GM19395 (cell line): ENCODE measurements around the gene CFL1.

Experiments used
- ATAC-seq: cut with Tn5 transposase; IDR thresholded peaks from one replicate; pipeline ENCODE4 v1.9.1; 2021; ENCODE audit warnings: mild to moderate bottlenecking, moderate library complexity; ENCODE audit not compliant: unreplicated experiment

Gene CFL1

DNA sequence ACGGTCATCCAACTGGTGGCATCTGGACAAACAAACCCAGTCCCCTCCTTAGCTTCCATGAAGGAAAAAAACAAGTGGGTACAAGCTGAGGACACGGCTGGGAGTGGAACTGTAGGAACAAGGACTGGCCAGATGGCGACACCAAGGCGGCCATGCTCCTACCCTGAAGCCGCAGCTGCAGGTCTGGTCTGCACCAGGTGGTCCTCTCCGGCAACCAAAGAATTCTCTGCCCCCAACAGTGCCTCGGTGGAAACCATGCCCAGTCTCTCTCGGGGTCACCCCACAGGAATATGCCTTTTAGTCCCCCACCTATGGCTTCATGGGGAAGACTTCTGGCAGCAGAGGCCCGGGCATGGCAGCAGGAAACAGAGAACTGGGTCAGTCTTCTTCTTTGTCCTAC lies 48.5 kb downstream of the CFL1 start:
- ATAC-seq = no peak

DNA sequence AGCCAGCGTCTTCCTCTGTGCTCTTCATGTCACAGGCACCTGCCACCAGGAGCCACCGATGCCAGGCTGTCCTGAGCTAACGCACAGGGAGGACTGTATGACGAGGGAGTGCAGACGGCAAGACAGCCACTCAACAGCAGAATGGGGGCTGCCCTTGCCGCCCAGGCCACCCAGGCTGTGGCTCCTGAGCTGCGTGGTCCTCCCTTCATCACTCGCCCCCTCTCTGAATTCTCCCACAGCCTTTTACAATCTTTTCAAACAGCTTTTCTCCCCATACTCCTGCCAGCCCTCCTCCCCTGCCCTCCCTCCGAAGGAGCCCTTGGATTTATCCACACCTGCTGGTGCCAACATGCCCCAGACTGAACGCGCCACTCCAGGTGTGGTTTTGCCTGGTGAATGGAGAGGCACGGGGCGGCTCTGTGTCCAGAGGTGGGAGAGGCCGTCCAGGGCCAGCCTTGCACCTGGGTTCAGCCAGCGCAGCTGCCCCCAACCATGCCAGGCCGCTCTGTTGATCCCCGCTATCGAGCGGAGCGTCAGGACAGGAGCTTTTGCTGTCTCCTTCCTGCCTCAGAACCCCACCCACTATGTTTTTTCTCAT lies 49.1 kb downstream of the CFL1 start:
- ATAC-seq = no peak

DNA sequence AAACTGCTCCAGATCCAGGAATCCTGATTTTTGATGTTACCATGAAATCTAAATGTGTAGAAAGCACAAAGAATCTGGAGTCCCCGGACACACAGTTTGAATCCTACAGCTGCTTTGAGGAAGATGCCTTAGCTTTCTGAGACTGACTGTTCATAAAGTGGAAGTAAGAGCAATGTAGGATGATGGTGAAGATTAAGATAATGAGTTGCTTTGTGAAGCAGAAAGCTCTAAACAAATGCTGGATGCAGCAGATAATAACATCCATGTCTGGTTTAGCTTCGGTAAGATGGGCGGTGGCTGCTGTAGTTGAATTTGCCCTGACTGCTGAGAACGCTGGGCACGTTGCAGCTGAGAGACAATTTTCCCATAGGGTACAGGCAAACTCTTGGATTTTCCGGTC lies 51.0 kb downstream of the CFL1 start:
- ATAC-seq = no peak
